K562 (cell line): ENCODE data around the gene RBM20. TPM values are rescaled to one million over a fixed set of nuclear protein-coding genes. Genes with fewer than 3 reads are reported as not detected.

Experiments
- ATAC-seq: fragments of 200-7000 bp; cut with Tn5 transposase; 3 replicates; pipeline ENCODE4 v1.9.1; 2020; ENCODE audit warnings: moderate library complexity
- BruUV-seq: library from RNA; stranded (reverse); fragments of 400-500 nt; replicated peaks from 2 replicates; lab custom pipeline; 2021; lab: Mats Ljungman, UMichigan
- CTCF ChIA-PET: fragments of 300-600 bp; formaldehyde crosslinking; extraction: SDS; loops from one replicate; lab custom pipeline; 2021; ENCODE audit warnings: low intra/inter-chr PET ratio; lab: Yijun Ruan, JAX
- POLR2A ChIA-PET: fragments of 300-600, 350-650 bp; sonication (Branson Sonifier 250); formaldehyde crosslinking; extraction: SDS; loops from one replicate; lab custom pipeline; 2021; ENCODE audit warnings: antibody characterized with exemption, inconsistent platforms; lab: Yijun Ruan, JAX
- DNase-seq, 4 experiments: peaks; one replicate each; pipeline versions ENCODE4 v3.0.0 to v3.0.0-alpha.2; 2011 to 2018; ENCODE audit warnings: low spot score in 3 of 4, mixed read lengths in 3 of 4; ENCODE audit errors: extremely low read depth in 1 of 4
- FAIRE-seq: peaks from 2 replicates; lab custom pipeline; 2011; peaks lifted over from hg19 to GRCh38; lab: Jason Lieb, UNC
- H2AFZ ChIP-seq: 2 replicates; pipeline ENCODE4 v1.6.0; 2011; ENCODE audit warnings: low read depth, low read length, control low read depth, inconsistent platforms
- H3K27ac ChIP-seq: fragments of 200-600 bp; 3 replicates; pipeline ENCODE4 v1.8.0; 2011; ENCODE audit warnings: low read depth, mild to moderate bottlenecking, control low read depth, inconsistent platforms, low read length, moderate library complexity, mixed read lengths; ENCODE audit errors: extremely low read depth
- H3K27me3 ChIP-seq, 2 experiments: fragments of 300-600 bp in 1 of 2; 2 replicates in 1 of 2; 3 replicates in 1 of 2; pipeline versions ENCODE4 v1.6.0 to v1.8.0; 2011; ENCODE audit warnings: inconsistent platforms in 2 of 2, low read length in 2 of 2, mild to moderate bottlenecking in 1 of 2, mixed read lengths in 1 of 2, moderate library complexity in 1 of 2; ENCODE audit not compliant: control insufficient read depth in 2 of 2, insufficient read depth in 2 of 2
- H3K36me3 ChIP-seq: fragments of 300-600 bp; 3 replicates; pipeline ENCODE4 v1.8.0; 2011; ENCODE audit warnings: mild to moderate bottlenecking, low read length, inconsistent platforms; ENCODE audit not compliant: control insufficient read depth, insufficient read depth
- H3K4me1 ChIP-seq, 2 experiments: fragments of 200-600 bp in 1 of 2; replicated peaks in 1 of 2; 2 replicates in 1 of 2; 3 replicates in 1 of 2; pipeline versions ENCODE4 v1.5.1 to v1.8.0; 2011; ENCODE audit warnings: inconsistent platforms in 2 of 2, low read length in 2 of 2, mild to moderate bottlenecking in 1 of 2, mixed read lengths in 1 of 2, moderate library complexity in 1 of 2; ENCODE audit not compliant: control insufficient read depth in 2 of 2, insufficient read depth in 2 of 2
- H3K4me2 ChIP-seq: 2 replicates; pipeline ENCODE4 v1.6.1; 2011; ENCODE audit warnings: low read length, control low read depth, inconsistent platforms, mixed read lengths; ENCODE audit not compliant: insufficient read depth
- H3K4me3 ChIP-seq: fragments of 200-600 bp; sonication (generic), shearing (Covaris generic); 2 replicates; pipeline ENCODE4 v1.5.1; 2016; ENCODE audit warnings: control low read depth, inconsistent platforms
- H3K79me2 ChIP-seq: fragments of 200-600 bp; 3 replicates; pipeline ENCODE4 v1.8.0; 2011; ENCODE audit warnings: low read length, inconsistent platforms; ENCODE audit not compliant: control insufficient read depth, insufficient read depth
- H3K9ac ChIP-seq, 2 experiments: 2 replicates each; pipeline versions ENCODE4 v1.6.0 to v1.6.1; 2011; ENCODE audit warnings: low read depth in 2 of 2, low read length in 2 of 2, control low read depth in 1 of 2, inconsistent platforms in 1 of 2, mild to moderate bottlenecking in 1 of 2, mixed read lengths in 1 of 2; ENCODE audit not compliant: insufficient read depth in 1 of 2
- H3K9me1 ChIP-seq: one replicate; pipeline ENCODE4 v1.6.0; 2011; ENCODE audit warnings: inconsistent platforms, mild to moderate bottlenecking, low read length, moderate library complexity; ENCODE audit not compliant: control insufficient read depth, insufficient read depth
- H3K9me3 ChIP-seq: replicated peaks from 2 replicates; pipeline ENCODE4 v1.5.1; 2011; ENCODE audit warnings: low read depth, low read length, inconsistent platforms; ENCODE audit not compliant: control insufficient read depth, insufficient read depth
- H4K20me1 ChIP-seq: replicated peaks from 2 replicates; pipeline ENCODE4 v1.6.1; 2011; ENCODE audit warnings: low read length, inconsistent platforms, mixed read lengths; ENCODE audit not compliant: control insufficient read depth, insufficient read depth
- BMI1 ChIP-seq: fragments of 150-350 bp; IDR thresholded peaks from 2 replicates; pipeline ENCODE4 v1.6.1; 2014; ENCODE audit warnings: low read length
- JUND ChIP-seq, 2 experiments: IDR thresholded peaks; 2 replicates in 1 of 2; 3 replicates in 1 of 2; pipeline ENCODE4 v1.6.1; 2011; ENCODE audit warnings: borderline replicate concordance in 2 of 2, low read depth in 2 of 2, low read length in 2 of 2, improper control_type of control experiment in 1 of 2, missing biosample characterization in 1 of 2, missing genetic modification characterization in 1 of 2, missing genetic modification reagents in 1 of 2
- RAD21 ChIP-seq, 2 experiments: fragments of 250-450 bp in 1 of 2; fragments of 450-650 bp in 1 of 2; sonication (Bioruptor Pico) in 1 of 2; formaldehyde crosslinking in 1 of 2; IDR thresholded peaks in 1 of 2; conservative IDR thresholded peaks in 1 of 2; 2 replicates each; pipeline versions ENCODE4 v1.4.0 to v1.8.0; 2020 to 2022; ENCODE audit warnings: mild to moderate bottlenecking in 2 of 2, moderate library complexity in 1 of 2
- RCOR1 ChIP-seq, 2 experiments: IDR thresholded peaks; 2 replicates each; pipeline ENCODE4 v1.6.1; 2012; ENCODE audit warnings: low read depth in 2 of 2, low read length in 2 of 2, borderline replicate concordance in 1 of 2, improper control_type of control experiment in 1 of 2
- TEAD1 ChIP-seq, 2 experiments: fragments of 450-650 bp in 1 of 2; sonication (generic) in 1 of 2; formaldehyde crosslinking; IDR thresholded peaks; 2 replicates each; pipeline versions ENCODE4 v1.4.0 to v1.8.0; 2020 to 2022; ENCODE audit warnings: mild to moderate bottlenecking in 2 of 2, missing genetic modification reagents in 1 of 2
- ZBTB7A ChIP-seq: IDR thresholded peaks from 2 replicates; pipeline ENCODE4 v1.6.1; 2011; ENCODE audit warnings: low read depth, mild to moderate bottlenecking, low read length, moderate library complexity, borderline replicate concordance; ENCODE audit not compliant: control insufficient read depth
- WGBS: fragments of 100-300 bp; shearing (Covaris generic); methylation state at CpG from one replicate; pipeline ENCODE4 v1.1.6; 2016; ENCODE audit warnings: low coverage, mixed read lengths; ENCODE audit not compliant: insufficient coverage; ENCODE audit errors: missing lambda C conversion rate; 5-methylcytosine and 5-hydroxymethylcytosine counted together
- in situ Hi-C: fragments of 300-500 bp; cut with MboI; formaldehyde crosslinking; loops from 4 replicates; pipeline ENCODE4 v1.15.0; 2018; ENCODE audit warnings: inconsistent platforms, mixed read lengths
- intact Hi-C: fragments of 100-400 bp; cut with micrococcal nuclease; formaldehyde crosslinking; loops from 2 replicates; pipeline ENCODE4 v1.14.2; 2022
- polyA plus RNA-seq, 8 experiments: library from polyadenylated mRNA; depleted of rRNA in 4 of 8; stranded (reverse) in 5 of 8; unstranded in 3 of 8; fragments of >200 nt; fragmentation: Nextera tagmentation in 2 of 8; fragmentation: Illumina TruSeq in 1 of 8; extraction: Ambion mirVana in 2 of 8; extraction: Trizol in 1 of 8; gene quantifications; 2 replicates each; pipeline versions ENCODE4 v1.2.1 to v1.2.3, GENCODE V29; 2011 to 2014; ENCODE audit warnings: inconsistent platforms in 1 of 8, missing spikeins in 1 of 8
- total RNA-seq, 7 experiments: library from RNA; depleted of rRNA in 6 of 7; stranded (reverse); fragments of >200 nt in 6 of 7; fragmentation: Illumina TruSeq in 2 of 7; extraction: Trizol in 2 of 7; gene quantifications; 2 replicates each; pipeline versions ENCODE4 v1.2.1 to v1.2.3, GENCODE V29; 2011 to 2021; ENCODE audit warnings: low replicate concordance in 1 of 7
- TF ChIP-seq, protein P1 (sequence below), 2 experiments: fragments of 450-650 bp; formaldehyde crosslinking in 1 of 2; IDR thresholded peaks; 2 replicates each; pipeline versions ENCODE4 v1.4.0 to v1.6.1; 2014 to 2020; ENCODE audit warnings: mild to moderate bottlenecking in 2 of 2, borderline replicate concordance in 1 of 2, low read depth in 1 of 2
- TF ChIP-seq, protein P2 (sequence below), 3 experiments: IDR thresholded peaks in 2 of 3; conservative IDR thresholded peaks in 1 of 3; 2 replicates each; pipeline ENCODE4 v1.5.1; 2011 to 2012; ENCODE audit warnings: low read length in 3 of 3, mild to moderate bottlenecking in 3 of 3, control low read depth in 2 of 3, improper control_type of control experiment in 1 of 3, inconsistent platforms in 1 of 3, low read depth in 1 of 3, mixed read lengths in 1 of 3, moderate library complexity in 1 of 3; ENCODE audit not compliant: insufficient read depth in 2 of 3

Gene RBM20
- total and polyA plus RNA-seq, 9 of the 15 experiments (the other 6 are each of a cell fraction or from before 2014, with no cell fraction given), result 0.63 to 5.7 (median 3.2) TPM

GRCh38 chr10:110681023-110681681, 37.0 kb downstream of the RBM20 start:
- no peak overlapping the region for H3K4me2 ChIP-seq
- ChIA-PET POLR2A (interaction anchor here (1.8 kb wide), 1 partner anchor 9 kb away, joined by 6 read pairs; no protein-coding TSS in a partner anchor), CTCF (interaction anchor here (2.2 kb wide), 1 partner anchor 70 kb away, joined by 14 read pairs; no protein-coding TSS in a partner anchor)
- H3K4me1 ChIP-seq, result peaks cover 0 to 11% of the 10 kb centered on the region in 2 experiments; a peak in 3 of 5 replicates
- 26% methylated on average over 7 of the region's 7 CpGs for WGBS
- FAIRE-seq (peak; percentile 79), DNase-seq (peak; percentile 27 to 65 (median 52)), ATAC-seq (peak; percentile 96)
- H3K27me3 ChIP-seq, result no peaks in the 10 kb centered on the region
- 0 out of 2 replicates have a peak, but pooled peaks cover 1% of the 10 kb centered on the region for H3K9me3 ChIP-seq
- in situ Hi-C loops (no loop called here), intact Hi-C loops (loop anchor here (1.0 kb wide), 1 partner anchor 71 kb away; no protein-coding TSS in a partner anchor)
- no peaks in the 10 kb centered on the region for H3K36me3 ChIP-seq
- no peak overlapping the region for H3K9ac ChIP-seq
- H3K79me2 ChIP-seq, result peaks cover 16% of the 10 kb centered on the region
- no peak overlapping the region for H3K4me3 ChIP-seq
- H3K27ac ChIP-seq, result no peak overlapping the region
- no peaks in the 10 kb centered on the region for H4K20me1 ChIP-seq
- no peaks in the 10 kb centered on the region for H3K9me1 ChIP-seq
- no TSS peak for BruUV-seq
- H2AFZ ChIP-seq, result no peak overlapping the region
- TF ChIP-seq JUND (IDR thresholded peaks at IDR 0.05; ENCODE audit: borderline replicate concordance, low read depth, low read length) (0 out of 2 replicates have a peak, but pooled peaks have one; percentile 15), JUND (tag; IDR thresholded peaks at IDR 0.05; ENCODE audit: borderline replicate concordance, low read depth, low read length) (no peak), TEAD1 (CRISPR knock-in tag; IDR thresholded peaks at IDR 0.05) (peak in 1 of 2 experiments; percentile 45; a peak in 1 of 4 replicates), RAD21 (CRISPR knock-in tag; conservative IDR thresholded peaks at IDR 0.05 in 1 of 2, IDR thresholded peaks at IDR 0.05 in 1 of 2) (peak; percentile 51 to 68), BMI1 (no peak), RCOR1 (IDR thresholded peaks at IDR 0.05; ENCODE audit: borderline replicate concordance in 1 of 2, low read depth in 2 of 2, low read length in 2 of 2) (no peak), ZBTB7A (peak; percentile 53; the same call in 1 of the 2 replicates)
- TF ChIP-seq, protein P1, sequence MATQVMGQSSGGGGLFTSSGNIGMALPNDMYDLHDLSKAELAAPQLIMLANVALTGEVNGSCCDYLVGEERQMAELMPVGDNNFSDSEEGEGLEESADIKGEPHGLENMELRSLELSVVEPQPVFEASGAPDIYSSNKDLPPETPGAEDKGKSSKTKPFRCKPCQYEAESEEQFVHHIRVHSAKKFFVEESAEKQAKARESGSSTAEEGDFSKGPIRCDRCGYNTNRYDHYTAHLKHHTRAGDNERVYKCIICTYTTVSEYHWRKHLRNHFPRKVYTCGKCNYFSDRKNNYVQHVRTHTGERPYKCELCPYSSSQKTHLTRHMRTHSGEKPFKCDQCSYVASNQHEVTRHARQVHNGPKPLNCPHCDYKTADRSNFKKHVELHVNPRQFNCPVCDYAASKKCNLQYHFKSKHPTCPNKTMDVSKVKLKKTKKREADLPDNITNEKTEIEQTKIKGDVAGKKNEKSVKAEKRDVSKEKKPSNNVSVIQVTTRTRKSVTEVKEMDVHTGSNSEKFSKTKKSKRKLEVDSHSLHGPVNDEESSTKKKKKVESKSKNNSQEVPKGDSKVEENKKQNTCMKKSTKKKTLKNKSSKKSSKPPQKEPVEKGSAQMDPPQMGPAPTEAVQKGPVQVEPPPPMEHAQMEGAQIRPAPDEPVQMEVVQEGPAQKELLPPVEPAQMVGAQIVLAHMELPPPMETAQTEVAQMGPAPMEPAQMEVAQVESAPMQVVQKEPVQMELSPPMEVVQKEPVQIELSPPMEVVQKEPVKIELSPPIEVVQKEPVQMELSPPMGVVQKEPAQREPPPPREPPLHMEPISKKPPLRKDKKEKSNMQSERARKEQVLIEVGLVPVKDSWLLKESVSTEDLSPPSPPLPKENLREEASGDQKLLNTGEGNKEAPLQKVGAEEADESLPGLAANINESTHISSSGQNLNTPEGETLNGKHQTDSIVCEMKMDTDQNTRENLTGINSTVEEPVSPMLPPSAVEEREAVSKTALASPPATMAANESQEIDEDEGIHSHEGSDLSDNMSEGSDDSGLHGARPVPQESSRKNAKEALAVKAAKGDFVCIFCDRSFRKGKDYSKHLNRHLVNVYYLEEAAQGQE (IDR thresholded peaks at IDR 0.05; ENCODE audit: borderline replicate concordance), result peak; percentile 41; the same call in 1 of the 2 replicates
- TF ChIP-seq, protein P1 (CRISPR knock-in tag; IDR thresholded peaks at IDR 0.05; ENCODE audit: low read depth), result no peak
- TF ChIP-seq, protein P2, sequence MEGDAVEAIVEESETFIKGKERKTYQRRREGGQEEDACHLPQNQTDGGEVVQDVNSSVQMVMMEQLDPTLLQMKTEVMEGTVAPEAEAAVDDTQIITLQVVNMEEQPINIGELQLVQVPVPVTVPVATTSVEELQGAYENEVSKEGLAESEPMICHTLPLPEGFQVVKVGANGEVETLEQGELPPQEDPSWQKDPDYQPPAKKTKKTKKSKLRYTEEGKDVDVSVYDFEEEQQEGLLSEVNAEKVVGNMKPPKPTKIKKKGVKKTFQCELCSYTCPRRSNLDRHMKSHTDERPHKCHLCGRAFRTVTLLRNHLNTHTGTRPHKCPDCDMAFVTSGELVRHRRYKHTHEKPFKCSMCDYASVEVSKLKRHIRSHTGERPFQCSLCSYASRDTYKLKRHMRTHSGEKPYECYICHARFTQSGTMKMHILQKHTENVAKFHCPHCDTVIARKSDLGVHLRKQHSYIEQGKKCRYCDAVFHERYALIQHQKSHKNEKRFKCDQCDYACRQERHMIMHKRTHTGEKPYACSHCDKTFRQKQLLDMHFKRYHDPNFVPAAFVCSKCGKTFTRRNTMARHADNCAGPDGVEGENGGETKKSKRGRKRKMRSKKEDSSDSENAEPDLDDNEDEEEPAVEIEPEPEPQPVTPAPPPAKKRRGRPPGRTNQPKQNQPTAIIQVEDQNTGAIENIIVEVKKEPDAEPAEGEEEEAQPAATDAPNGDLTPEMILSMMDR (IDR thresholded peaks at IDR 0.05 in 2 of 3, conservative IDR thresholded peaks at IDR 0.05 in 1 of 3; ENCODE audit: insufficient read depth in 2 of 3, low read depth in 1 of 3, low read length in 3 of 3), result peak; percentile 64 to 76 (median 67)
